Measurements from ENCODE around the gene PUSL1.
"Not testable (repeated sequence)": the region's sequence is repeated elsewhere in the genome, so short reads cannot be mapped to it uniquely, and the experiment has no call there.

PUSL1 gene

GRCh38 chr1:1311107-1312104, 3.0 kb downstream of the PUSL1 start:
- DNase-seq = no peak

- DNase-seq = no peak
These were observed 4.3 kb downstream of the PUSL1 start for GRCh38 chr1:1312450-1313314.

- DNase-seq = no peak
These were observed 5.3 kb downstream of the PUSL1 start for GRCh38 chr1:1313500-1314236.

GRCh38 chr1:1314237-1314586, 5.8 kb downstream of the PUSL1 start:
- no peak for DNase-seq

- no peak for DNase-seq
These were observed 6.4 kb downstream of the PUSL1 start for GRCh38 chr1:1314678-1315335.

- DNase-seq = no peak
These were observed 7.1 kb downstream of the PUSL1 start for GRCh38 chr1:1315435-1315954.

GRCh38 chr1:1316199-1316598, 7.8 kb downstream of the PUSL1 start:
- not testable (repeated sequence) for DNase-seq

- DNase-seq = no peak
These were observed 9.0 kb downstream of the PUSL1 start for GRCh38 chr1:1317420-1317819.

- no peak for DNase-seq
These were observed 9.8 kb downstream of the PUSL1 start for GRCh38 chr1:1318131-1318652.

GRCh38 chr1:1318777-1319645, 10.6 kb downstream of the PUSL1 start:
- no peak for DNase-seq

- DNase-seq = no peak
These were observed 11.2 kb downstream of the PUSL1 start for GRCh38 chr1:1319646-1319941.

- DNase-seq = no peak
These were observed 12.5 kb downstream of the PUSL1 start for GRCh38 chr1:1320666-1321448.

GRCh38 chr1:1321477-1321876, 13.1 kb downstream of the PUSL1 start:
- no peak for DNase-seq

GRCh38 chr1:1322418-1322817, 14.0 kb downstream of the PUSL1 start:
- no peak for DNase-seq

- DNase-seq = no peak
These were observed 14.6 kb downstream of the PUSL1 start for GRCh38 chr1:1322952-1323351.

GRCh38 chr1:1324084-1324523, 15.7 kb downstream of the PUSL1 start:
- no peak for DNase-seq

- DNase-seq = peak; percentile 73
These were observed 16.3 kb downstream of the PUSL1 start, which contains the start of the genes CPTP and INTS11 for GRCh38 chr1:1324524-1325287. Gene CPTP, plus strand, starts transcription at chr1:1324802. Its CDS starts 2,109 bp downstream, at chr1:1326911. Gene INTS11, minus strand, starts transcription at chr1:1324660. Its CDS starts 52 bp downstream, at chr1:1324608.

- no peak for DNase-seq
These were observed 17.1 kb downstream of the PUSL1 start for GRCh38 chr1:1325288-1326074.

All from NCI-H774 (cell line).